ENCODE results near the gene ALK. TPM values are rescaled to one million over a fixed set of nuclear protein-coding genes. Genes with fewer than 3 reads are reported as not detected.

The ALK gene
- total RNA-seq, 1 donor from 2014 or later, result 0.41 TPM

DNA sequence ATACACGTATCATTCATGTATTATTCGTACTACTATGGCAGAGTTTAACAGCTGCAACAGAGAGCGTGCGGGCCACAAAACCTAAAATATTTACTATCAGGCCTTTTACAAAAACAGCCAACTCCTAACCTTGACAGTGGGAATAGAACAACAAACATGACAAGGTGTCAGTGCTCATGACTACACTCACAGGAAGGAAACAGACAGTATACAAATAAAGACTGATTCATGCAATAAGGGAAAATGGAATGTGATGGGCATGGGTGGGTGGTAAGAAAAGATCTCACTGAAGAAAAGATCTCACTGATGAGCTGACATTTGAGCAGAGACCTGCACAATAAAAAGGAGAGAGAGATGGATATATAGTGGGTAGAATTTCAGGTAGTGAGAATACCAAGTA lies 347.8 kb downstream of the ALK start:
- no peak for DNase-seq

DNA sequence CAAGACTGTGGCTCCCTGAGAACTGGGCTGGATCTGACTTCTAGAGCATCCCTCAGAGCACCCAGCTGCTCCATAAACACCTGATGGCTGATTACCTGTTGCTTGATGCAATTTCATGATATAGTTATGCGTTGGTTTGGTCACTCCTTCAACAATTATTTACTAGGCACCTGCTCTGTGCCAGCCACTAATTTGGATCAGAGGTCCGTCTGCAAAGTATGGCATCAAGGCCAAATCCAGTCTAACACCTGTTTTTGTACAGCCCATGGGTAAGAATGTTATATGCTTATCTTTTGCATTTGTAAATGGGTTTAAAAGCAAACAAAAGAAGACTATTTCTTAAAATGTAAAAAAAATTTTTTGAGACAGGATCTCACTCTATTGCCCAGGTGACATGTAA lies 348.2 kb downstream of the ALK start:
- DNase-seq, result no peak

DNA sequence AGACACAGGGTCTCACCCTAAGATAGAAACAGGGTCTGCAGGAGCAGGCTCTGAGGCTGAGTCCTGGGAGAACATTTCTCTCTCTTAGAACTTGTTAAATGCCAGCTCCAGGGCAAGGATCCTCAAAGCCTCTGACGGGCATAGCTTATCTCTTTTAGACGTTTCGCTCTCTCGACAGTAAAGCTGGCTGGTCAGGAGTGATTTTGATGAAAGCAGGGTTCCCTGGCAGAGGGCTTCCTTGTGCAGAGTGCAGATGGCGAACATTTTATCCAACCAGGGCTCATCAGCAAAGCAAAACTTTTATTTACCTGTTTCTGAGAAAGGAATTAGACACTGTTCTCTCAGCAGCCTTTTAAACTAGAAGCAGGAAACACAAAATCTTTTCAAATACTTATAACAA lies 350.8 kb downstream of the ALK start:
- no peak for DNase-seq

DNA sequence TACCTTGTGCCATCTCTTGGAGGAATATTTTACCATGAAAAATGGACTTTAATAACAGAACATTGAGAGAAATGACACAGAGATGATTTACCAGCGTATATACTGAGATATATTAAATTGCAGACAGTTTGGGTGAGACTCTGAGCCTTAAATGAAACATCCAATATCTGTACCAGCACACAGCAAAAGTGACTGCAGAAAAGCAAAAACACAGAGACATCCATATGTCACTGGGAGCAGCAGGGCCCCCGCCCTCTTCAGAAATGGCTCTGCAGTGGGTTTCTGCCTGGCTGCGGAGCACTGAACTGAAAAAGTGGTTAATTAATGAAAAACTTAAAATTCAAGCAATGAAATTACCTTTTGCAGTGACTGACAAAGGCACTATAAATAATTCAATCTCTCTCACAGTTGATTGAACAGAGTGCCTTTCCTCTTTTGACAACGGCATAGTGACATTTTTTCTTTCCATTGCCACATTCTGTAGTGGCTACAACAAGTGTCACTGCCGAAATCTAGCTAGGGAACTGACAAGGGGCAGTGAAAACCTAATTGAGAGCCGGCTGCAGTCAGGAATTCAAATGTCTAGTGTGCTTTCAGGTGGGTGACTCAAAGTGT lies 353.4 kb downstream of the ALK start:
- DNase-seq, result no peak

DNA sequence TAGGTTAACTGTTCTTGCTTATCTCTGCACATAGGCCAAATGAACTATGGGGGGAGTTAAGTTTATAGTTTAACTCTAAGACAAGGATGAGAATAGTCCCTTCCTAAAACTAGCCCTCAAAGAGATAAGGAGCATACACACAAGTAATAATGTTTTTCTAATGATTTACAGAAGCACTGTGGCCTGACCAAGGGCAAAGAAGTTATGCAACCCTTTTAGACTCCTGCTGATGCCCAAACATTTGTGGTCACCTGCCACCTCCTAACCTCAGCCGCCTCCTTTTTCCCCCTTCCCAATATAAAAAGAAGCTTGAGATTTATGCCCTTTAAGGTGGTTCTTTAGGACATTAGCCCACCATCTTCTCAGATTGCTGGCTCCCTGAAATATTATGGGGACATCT lies 357.7 kb downstream of the ALK start:
- no peak for DNase-seq

DNA sequence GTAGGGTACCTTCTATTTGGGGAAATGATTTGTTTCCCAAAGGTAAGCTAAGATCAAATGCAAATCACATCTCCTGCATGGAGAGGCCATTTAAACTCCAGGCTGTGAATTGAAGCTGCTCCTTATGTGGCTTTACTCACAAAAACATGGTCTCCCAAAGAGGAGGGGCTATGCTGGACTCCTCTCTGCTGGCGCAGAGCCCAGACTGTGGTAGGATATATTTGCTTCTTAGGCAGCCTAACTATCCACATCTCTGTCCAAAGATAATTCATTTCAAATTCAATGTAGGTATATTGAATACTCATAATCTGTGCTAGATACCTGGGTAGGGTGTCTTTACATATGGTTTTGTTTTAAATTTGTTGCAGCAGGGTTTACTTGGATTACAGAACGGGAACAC lies 358.5 kb downstream of the ALK start:
- peak; percentile 56 for DNase-seq

DNA sequence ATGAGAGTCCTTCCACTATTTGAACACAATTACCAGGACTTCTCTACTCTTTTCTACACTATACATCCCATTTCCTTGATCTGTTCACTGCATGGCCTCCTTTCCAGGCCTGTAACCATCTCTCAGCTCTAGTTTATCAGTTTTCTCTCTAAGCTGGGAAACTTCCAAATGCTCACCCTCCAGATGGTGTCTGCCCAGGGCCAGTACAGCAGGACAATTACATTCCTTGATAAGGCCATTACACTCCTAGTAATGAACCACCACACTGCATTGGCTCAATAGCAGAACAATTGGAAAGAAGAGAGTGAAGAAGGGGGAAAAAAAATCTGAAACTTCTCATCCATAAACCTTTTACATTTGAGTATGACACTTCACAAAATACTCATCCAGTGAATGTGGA lies 359.1 kb downstream of the ALK start:
- peak; percentile 27 for DNase-seq

DNA sequence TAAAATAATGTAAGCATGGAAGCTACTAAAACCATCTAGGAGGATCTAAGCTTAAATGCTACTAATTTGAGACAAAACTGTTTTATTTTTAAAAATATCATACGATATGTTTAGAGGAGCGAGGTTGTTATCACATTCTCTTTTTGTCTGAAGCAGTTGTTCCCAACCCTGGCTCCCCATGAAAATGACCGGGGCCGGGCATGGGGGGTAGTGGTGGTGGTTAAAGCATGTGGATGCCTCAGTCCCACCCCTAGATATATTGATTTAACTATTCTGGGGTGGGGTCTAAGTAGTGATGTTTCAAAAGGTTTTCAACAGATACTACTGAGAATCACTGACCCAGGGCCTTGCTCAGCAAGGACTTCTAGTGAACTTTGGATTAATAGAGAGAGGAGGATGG lies 359.8 kb downstream of the ALK start:
- no peak for DNase-seq

DNA sequence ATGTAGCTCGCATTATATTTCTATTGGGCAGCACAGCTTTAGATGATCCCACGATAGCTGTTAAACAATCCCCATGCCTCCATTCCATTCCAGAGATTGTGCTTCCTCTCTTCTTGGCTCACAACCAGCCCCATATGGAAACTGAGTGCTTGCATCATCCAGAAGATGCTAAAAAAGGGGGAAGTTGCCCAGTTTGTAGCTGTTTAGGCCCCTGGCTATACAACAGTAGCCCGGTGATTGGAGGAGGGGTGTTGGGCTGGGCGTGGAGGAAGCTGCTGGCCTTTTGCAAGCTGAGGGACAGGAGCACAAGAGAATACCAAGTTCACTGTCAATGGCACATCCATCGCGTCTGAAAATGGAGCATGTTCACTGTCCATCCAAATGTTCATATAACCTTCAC lies 360.2 kb downstream of the ALK start:
- no peak for DNase-seq

DNA sequence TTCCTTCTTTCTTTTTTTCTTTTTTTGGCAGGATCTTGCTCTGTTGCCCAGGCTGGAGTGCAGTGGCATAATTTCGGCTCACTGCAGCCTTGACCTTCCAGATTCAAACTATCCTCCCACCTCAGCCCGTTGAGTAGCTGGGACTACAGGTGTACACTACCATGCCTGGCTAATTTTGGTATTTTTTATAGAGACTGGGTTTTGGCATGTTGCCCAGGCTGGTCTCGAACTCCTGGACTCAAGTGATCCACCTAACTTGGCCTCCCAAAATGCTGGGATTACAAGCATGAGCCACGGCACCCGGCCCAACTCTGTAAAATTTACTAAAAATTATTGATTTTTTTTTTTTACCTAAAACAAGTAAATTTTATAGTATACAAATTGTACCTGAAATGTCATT lies 360.8 kb downstream of the ALK start:
- no peak for DNase-seq

DNA sequence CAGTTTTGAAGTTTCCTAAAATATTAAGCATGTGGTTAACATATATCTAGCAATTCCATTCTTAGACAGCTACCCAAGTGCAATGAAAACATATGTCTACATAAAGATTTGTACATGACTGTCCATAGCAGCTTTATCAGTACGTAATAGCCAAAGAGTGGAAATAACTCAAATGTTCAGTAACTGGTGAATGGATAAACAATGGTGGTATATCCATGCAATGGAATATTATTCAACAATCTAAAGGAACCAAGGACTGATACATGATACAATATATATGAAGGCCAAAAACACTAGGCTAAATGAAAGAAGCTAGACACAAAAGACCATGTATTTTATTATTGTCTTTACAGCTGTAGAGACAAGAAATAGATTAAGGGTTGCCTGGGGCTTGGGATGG lies 361.4 kb downstream of the ALK start:
- no peak for DNase-seq

DNA sequence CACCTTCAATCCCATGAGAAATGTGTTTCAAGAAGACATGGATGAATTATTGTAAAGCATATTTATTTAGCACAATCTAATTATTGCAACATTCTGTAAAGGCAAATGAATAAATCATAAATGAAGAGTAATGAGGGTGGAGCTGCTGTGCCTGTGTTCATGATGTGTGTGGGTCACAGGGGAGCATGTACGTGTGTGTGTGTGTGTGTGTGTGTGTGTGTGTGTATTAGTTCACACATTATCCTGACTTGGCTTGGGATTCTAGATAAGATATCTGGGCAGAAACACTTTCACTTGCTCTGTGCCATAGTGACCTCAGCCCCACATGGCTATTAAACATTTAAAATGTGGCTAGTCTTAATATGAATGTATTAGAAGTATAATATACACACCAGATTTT lies 361.8 kb downstream of the ALK start:
- no peak for DNase-seq

DNA sequence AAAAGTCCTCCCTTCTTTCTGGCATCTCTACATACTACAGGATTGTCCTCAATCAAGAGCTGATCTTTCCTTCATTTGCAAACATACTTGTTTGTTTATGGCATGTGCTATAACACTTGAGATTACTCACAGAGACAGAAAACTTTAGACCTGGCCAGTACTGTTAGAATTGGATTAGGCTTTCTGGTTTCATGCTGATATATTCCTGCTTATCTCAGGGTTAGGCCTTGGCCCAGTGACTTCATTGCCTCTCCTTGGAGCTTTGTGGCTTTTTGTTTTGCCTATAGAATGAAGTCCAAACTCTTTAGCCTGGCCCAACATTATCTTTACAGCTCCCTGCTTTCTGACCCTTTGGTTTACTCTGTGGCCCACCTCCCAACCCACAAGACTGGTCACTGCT lies 363.3 kb downstream of the ALK start:
- no peak for DNase-seq

DNA sequence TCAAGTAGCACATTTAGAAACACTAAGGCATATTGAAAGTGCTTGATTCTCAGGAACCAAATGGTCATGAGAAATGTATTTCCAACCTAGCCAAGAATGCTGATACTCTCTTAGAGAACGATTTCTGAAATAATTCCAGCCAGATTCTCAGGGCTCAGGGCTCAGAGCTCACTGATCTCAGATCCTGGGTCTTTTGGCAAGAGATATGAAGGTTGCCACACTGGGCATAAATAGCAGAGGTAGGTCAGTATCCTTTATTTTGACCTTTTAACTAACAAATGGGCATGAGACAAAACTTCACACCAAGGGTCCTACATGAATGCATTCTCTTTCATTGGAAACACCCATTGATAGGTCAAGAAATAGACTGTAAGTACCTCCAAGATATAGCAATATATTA lies 364.1 kb downstream of the ALK start:
- DNase-seq, result no peak

DNA sequence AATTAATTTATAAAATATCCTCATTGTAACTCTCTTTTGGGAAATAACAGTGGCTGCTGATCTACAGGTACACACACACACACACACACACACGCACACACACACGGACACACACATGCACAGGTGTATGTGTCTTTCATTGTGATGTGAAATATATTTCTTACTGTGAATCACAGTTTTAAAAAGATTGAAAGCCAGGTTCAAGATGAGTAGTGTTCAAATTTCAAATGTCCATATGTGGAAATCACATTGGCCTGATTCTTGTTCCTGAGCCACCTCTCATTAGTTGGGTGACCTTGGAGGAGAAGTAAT lies 372.4 kb downstream of the ALK start:
- no peak for DNase-seq

DNA sequence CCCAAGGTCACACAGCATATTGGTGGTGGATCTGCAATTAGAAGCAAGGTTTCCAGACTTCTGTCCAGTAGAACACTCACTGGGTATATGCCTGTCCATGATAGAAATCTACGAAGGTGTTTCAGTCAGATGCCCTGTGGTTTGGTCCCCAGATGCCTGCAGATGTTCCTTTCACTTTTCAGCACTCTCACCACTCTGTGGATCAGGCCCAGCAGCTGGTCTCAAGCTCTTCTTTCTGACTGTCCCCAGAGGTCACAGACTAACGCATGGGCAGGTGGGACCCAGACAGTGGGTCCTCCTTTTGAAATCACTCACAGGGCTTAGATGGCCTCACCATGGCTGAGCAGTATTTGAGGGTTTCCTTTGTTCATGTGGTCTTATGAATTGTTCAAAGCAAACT lies 376.5 kb downstream of the ALK start:
- DNase-seq, result no peak

DNA sequence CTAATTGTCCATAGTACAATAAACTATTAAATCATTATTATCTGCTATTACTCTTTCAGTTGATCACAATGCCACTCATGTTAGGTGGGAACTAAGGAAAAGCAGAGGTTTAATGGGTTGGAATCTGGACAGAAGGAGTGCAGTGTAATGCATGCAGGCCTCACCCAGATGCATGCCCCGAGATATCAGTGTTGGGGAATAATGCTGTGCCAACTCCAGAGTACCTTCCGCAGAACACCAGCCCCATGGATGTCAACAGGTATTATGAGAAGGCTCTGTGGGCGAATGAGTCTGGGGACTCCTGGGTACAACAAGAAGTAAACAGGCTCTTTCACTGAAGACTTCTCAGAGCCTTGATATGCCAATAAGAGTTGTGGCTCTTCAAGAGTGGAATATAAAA lies 377.4 kb downstream of the ALK start:
- DNase-seq, result no peak

DNA sequence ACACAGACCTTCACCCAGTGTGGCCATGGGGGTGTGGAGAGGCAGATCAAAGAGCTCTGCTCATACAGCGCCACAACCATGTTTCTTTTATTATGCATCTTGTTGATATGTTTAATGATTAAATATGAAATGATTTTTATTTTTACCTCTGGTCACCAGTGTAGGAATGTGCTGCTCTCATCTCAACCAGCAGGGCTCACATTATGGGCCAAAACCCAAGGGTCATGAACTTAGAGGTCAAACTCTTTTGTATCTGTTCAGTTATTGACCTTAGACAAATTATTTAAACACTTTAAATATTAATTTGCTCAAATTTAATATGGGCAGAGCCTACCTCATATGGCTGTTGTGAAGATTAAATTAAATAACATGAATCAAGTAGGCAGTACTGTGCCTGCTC lies 386.2 kb downstream of the ALK start:
- no peak for DNase-seq

DNA sequence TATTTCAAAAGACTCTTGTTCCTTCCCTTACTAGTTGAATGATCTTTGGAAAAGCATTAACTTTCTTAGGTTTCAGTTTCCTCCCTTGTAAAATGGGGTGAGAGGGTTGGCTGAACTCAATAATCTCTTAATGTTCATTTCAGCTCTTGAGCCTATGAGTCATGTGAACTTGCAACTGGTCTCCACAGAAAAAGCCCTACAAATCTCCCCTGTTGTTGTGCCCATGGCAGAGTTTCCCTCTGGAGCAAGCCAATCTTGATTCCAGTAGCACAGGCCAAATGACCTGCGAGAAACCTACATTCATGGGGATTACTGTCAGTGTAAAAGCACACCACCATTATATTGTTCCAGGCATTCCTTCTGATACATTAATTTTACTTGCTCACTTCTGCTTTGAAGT lies 388.9 kb downstream of the ALK start:
- no peak for DNase-seq

DNA sequence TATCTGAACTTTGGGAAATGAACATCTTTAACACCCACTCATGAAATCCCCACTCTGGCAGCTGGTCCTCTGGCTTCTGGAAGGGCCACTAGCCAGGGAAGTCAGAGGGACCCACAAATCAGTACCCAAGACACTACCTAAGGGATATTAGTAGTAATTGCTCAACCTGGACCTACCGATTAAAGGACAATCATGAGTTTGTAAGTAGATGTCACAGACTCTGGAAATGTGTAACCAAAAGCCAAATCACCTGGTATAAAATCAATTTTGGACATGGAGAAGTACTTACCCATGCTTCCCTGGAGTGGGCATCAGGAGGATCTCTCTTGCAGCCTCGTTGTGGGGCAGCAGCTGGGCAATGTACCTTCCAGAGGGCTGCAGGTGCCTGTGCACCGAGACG lies 389.8 kb downstream of the ALK start:
- no peak for DNase-seq

DNA sequence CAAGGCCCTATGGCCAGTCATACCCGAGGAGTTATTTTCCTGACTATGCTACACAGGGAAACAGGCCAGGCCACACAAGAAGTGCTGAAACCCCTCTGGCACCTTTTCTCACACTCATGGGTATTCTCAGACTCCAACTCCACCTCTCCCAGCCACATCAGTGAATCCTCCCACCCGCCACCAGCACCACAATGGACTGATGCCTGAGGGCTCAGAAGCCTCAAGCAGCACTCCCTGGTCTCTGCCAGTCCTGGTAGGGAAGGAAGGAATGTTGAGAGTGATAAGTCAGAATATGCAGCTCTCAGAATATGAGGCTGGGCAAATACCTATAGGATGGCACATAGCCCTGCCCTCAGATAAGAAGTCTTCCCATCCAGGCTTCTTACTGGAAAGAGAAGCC lies 391.1 kb downstream of the ALK start:
- no peak for DNase-seq

DNA sequence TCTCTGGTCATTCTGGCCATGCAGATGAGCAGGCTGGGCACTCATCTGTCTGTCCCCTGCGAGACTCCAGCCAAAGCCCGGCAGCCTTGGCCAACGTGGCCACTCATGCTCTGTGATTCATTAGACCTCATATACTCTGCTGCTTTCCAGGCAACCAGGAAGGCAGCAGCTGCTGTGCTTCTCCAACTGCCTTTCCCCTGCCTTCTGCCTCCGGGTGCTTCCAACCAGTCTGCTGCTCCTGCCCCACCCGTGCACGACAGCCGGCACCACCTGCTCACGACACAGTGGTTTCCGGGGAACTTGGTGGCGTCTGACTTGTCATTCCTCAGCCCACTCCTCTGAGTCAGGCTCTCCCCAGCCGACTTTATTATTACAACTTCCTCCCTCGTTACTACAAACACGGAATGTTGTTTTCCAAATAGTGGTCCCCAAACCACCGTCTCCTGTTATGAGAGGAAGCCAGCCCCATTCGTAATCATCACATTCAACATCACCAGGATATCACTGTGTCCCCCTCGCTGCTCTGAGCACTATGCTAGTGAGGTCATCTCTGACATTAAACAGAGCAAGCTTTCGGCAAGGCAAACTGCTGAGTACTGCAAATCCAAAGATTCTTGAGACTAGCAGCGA lies 392.4 kb downstream of the ALK start:
- DNase-seq, result peak; percentile 96

DNA sequence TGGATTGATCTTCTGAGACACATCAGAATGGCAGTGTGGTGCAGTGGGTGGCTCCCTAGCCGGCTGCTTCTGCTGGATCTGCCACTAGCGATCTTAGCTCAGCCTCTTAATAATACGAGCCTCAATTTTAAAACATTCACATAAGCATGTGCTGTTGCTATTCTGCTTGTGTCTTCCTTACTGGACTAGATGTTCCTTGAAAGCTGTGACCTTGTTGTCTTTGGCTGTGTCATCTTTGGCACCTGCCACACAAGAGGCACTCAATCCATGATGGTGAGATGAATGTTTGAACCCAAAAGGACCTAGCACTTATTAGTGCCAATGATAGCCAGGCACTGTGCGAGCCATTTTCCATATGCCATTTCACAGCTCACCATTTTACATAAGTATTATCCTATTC lies 393.0 kb downstream of the ALK start:
- DNase-seq, result no peak

DNA sequence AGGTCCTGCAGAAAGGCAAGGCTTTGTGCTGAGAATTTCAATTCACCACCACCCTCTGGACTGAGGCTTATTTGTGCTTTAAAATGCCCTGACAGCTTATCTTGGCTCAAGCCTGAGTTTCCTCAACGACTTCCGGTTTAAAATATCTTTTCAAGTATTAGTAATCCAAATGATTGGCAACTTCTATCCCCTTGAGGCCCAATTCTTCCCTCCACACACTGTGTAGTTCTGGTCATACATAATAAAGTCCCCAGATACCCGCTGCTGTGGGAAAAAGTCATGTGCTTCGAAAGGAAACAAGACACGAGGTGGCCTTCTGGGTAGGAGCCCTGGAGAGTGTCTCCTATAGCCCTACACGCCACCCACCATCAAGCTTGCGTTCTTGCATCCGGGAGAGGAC lies 393.4 kb downstream of the ALK start:
- no peak for DNase-seq

Data from tongue (tissue), 2 donors.